CD8-positive, alpha-beta memory T cell (primary cell): Measurements from ENCODE around the gene SPIN1. TPM values are rescaled to one million over a fixed set of nuclear protein-coding genes. Genes with fewer than 3 reads are reported as not detected.

Experiments
- CTCF ChIA-PET: fragments of 350-600 bp; sonication (Branson Sonifier 250); formaldehyde crosslinking; loops from one replicate; lab custom pipeline; 2021; ENCODE audit warnings: antibody characterized with exemption; lab: Charles Lee
- POLR2A ChIA-PET: fragments of 350-600 bp; sonication (Branson Sonifier 250); formaldehyde crosslinking; loops from one replicate; lab custom pipeline; 2021; ENCODE audit warnings: antibody characterized with exemption; lab: Charles Lee
- DNase-seq, 5 donors: peaks; one replicate each; pipeline versions ENCODE4 v3.0.0 to v3.0.0-alpha.2; 2020 to 2022; ENCODE audit warnings: mixed read lengths in 1 of 5
- H3K27ac ChIP-seq: one replicate; pipeline ENCODE4 v1.7.0; 2013; ENCODE audit warnings: low read depth, mild to moderate bottlenecking, low read length, moderate library complexity
- H3K27me3 ChIP-seq: 2 replicates; pipeline ENCODE4 v1.7.0; 2013; ENCODE audit warnings: low read length, mild to moderate bottlenecking; ENCODE audit not compliant: insufficient read depth, poor library complexity, severe bottlenecking
- H3K36me3 ChIP-seq: 2 replicates; pipeline ENCODE4 v1.7.0; 2013; ENCODE audit warnings: mild to moderate bottlenecking, low read length, moderate library complexity; ENCODE audit not compliant: insufficient read depth
- H3K4me1 ChIP-seq: 2 replicates; pipeline ENCODE4 v1.7.0; 2013; ENCODE audit warnings: mild to moderate bottlenecking, low read length, moderate library complexity; ENCODE audit not compliant: insufficient read depth
- H3K4me3 ChIP-seq: 2 replicates; pipeline ENCODE4 v1.7.0; 2013; ENCODE audit warnings: mild to moderate bottlenecking, low read length
- H3K9me3 ChIP-seq: 2 replicates; pipeline ENCODE4 v1.7.0; 2013; ENCODE audit warnings: mild to moderate bottlenecking, low read length
- H3K27ac Mint-ChIP-seq, 8 donors: one replicate each; pipeline ENCODE4 v1.8.0; 2020 to 2021; ENCODE audit warnings: mixed read lengths in 8 of 8, mild to moderate bottlenecking in 6 of 8, inconsistent platforms in 3 of 8, moderate library complexity in 3 of 8
- H3K27me3 Mint-ChIP-seq, 2 donors: one replicate each; pipeline ENCODE4 v1.8.0; 2020 to 2021; ENCODE audit warnings: mixed read lengths in 2 of 2, mild to moderate bottlenecking in 1 of 2, moderate library complexity in 1 of 2
- H3K36me3 Mint-ChIP-seq, 3 donors: one replicate each; pipeline ENCODE4 v1.8.0; 2020 to 2021; ENCODE audit warnings: mixed read lengths in 3 of 3, inconsistent platforms in 1 of 3, mild to moderate bottlenecking in 1 of 3
- H3K4me1 Mint-ChIP-seq, 3 donors: one replicate each; pipeline ENCODE4 v1.8.0; 2020 to 2021; ENCODE audit warnings: mixed read lengths in 3 of 3, inconsistent platforms in 1 of 3, mild to moderate bottlenecking in 1 of 3
- H3K4me3 Mint-ChIP-seq, 7 donors: one replicate each; pipeline ENCODE4 v1.8.0; 2020 to 2021; ENCODE audit warnings: mixed read lengths in 7 of 7, mild to moderate bottlenecking in 6 of 7, moderate library complexity in 4 of 7, inconsistent platforms in 2 of 7
- H3K9me3 Mint-ChIP-seq, 5 donors: one replicate each; pipeline ENCODE4 v1.8.0; 2020 to 2022; ENCODE audit warnings: mixed read lengths in 5 of 5, mild to moderate bottlenecking in 3 of 5, moderate library complexity in 2 of 5, inconsistent platforms in 1 of 5
- polyA plus RNA-seq: library from polyadenylated mRNA; unstranded; fragments of 300-500 nt; fragmentation: Illumina TruSeq; gene quantifications from one replicate; pipeline ENCODE4 v1.2.3, GENCODE V29; 2021
- total RNA-seq, 2 experiments: library from RNA; stranded (reverse); gene quantifications; one replicate each; pipeline ENCODE4 v1.2.3, GENCODE V29; 2021

The SPIN1 gene
- total and polyA plus RNA-seq, 3 experiments from 2014 or later: 21.9 to 24.1 (median 22.9) TPM

GRCh38 chr9:88458716-88459465, 70.6 kb downstream of the SPIN1 start:
- H3K4me3 Mint-ChIP-seq: no peak overlapping the region
- Histone ChIP-seq H3K27ac (no peak overlapping the region), H3K9me3 (no peaks in the 10 kb centered on the region), H3K4me3 (no peak overlapping the region), H3K27me3 (no peaks in the 10 kb centered on the region), H3K4me1 (no peaks in the 10 kb centered on the region), H3K36me3 (no peaks in the 10 kb centered on the region)
- no peak for DNase-seq
- peaks cover 9 to 22% (median 17%) of the 10 kb centered on the region in 3 donors for H3K36me3 Mint-ChIP-seq
- H3K27me3 Mint-ChIP-seq: no peaks in the 10 kb centered on the region
- ChIA-PET POLR2A (no interaction called here), CTCF (no interaction called here)
- H3K4me1 Mint-ChIP-seq: peaks cover 2 to 10% (median 3%) of the 10 kb centered on the region in 3 donors
- H3K9me3 Mint-ChIP-seq: no peaks in the 10 kb centered on the region
- no peak overlapping the region for H3K27ac Mint-ChIP-seq

- ChIA-PET CTCF (no interaction called here), POLR2A (no interaction called here)
- Mint-ChIP-seq H3K27ac (peak overlapping the region in 3 of 8 donors; percentile 37 to 71 (median 63)), H3K36me3 (peaks cover 10 to 21% (median 20%) of the 10 kb centered on the region in 3 donors), H3K27me3 (no peaks in the 10 kb centered on the region), H3K4me1 (peaks cover 4 to 17% (median 8%) of the 10 kb centered on the region in 3 donors), H3K4me3 (no peak overlapping the region), H3K9me3 (no peaks in the 10 kb centered on the region)
- no peak overlapping the region for H3K27ac ChIP-seq
- H3K4me1 ChIP-seq: no peaks in the 10 kb centered on the region
- no peaks in the 10 kb centered on the region for H3K9me3 ChIP-seq
- no peak overlapping the region for H3K4me3 ChIP-seq
- no peaks in the 10 kb centered on the region for H3K36me3 ChIP-seq
- DNase-seq: no peak
- H3K27me3 ChIP-seq: no peaks in the 10 kb centered on the region
Measured at GRCh38 chr9:88460587-88461332, 72.5 kb downstream of the SPIN1 start.

- Histone ChIP-seq H3K4me1 (no peaks in the 10 kb centered on the region), H3K27ac (no peak overlapping the region), H3K9me3 (no peaks in the 10 kb centered on the region), H3K4me3 (no peak overlapping the region), H3K36me3 (no peaks in the 10 kb centered on the region), H3K27me3 (no peaks in the 10 kb centered on the region)
- H3K36me3 Mint-ChIP-seq: peaks cover 4 to 17% (median 14%) of the 10 kb centered on the region in 3 donors
- POLR2A ChIA-PET: no interaction called here
- no peaks in the 10 kb centered on the region for H3K27me3 Mint-ChIP-seq
- no peak overlapping the region for H3K4me3 Mint-ChIP-seq
- CTCF ChIA-PET: no interaction called here
- H3K27ac Mint-ChIP-seq: no peak overlapping the region
- no peaks in the 10 kb centered on the region for H3K9me3 Mint-ChIP-seq
- peaks cover 4 to 11% (median 8%) of the 10 kb centered on the region in 3 donors for H3K4me1 Mint-ChIP-seq
- DNase-seq: no peak
Measured at GRCh38 chr9:88462191-88462590, 73.9 kb downstream of the SPIN1 start.

GRCh38 chr9:88464851-88465250, 76.6 kb downstream of the SPIN1 start:
- CTCF ChIA-PET: interaction anchor here (1.1 kb wide), 1 partner anchor 22 kb away, joined by 3 read pairs; no protein-coding TSS in a partner anchor
- Mint-ChIP-seq H3K9me3 (no peaks in the 10 kb centered on the region), H3K27me3 (no peaks in the 10 kb centered on the region), H3K4me3 (no peak overlapping the region), H3K27ac (peak overlapping the region in 1 of 8 donors; percentile 3), H3K36me3 (peaks cover 21 to 37% (median 26%) of the 10 kb centered on the region in 3 donors), H3K4me1 (peaks cover 4 to 11% (median 8%) of the 10 kb centered on the region in 3 donors)
- POLR2A ChIA-PET: no interaction called here
- Histone ChIP-seq H3K9me3 (no peaks in the 10 kb centered on the region), H3K27ac (no peak overlapping the region), H3K27me3 (no peaks in the 10 kb centered on the region), H3K4me3 (no peak overlapping the region), H3K4me1 (no peaks in the 10 kb centered on the region), H3K36me3 (no peaks in the 10 kb centered on the region)
- no peak for DNase-seq

- H3K27me3 ChIP-seq: no peaks in the 10 kb centered on the region
- H3K27ac ChIP-seq: no peak overlapping the region
- ChIA-PET CTCF (no interaction called here), POLR2A (no interaction called here)
- H3K36me3 ChIP-seq: no peaks in the 10 kb centered on the region
- Mint-ChIP-seq H3K4me3 (no peak overlapping the region), H3K27ac (no peak overlapping the region), H3K27me3 (no peaks in the 10 kb centered on the region), H3K36me3 (peaks cover 27 to 53% (median 27%) of the 10 kb centered on the region in 3 donors), H3K9me3 (no peaks in the 10 kb centered on the region), H3K4me1 (peaks cover 2 to 7% (median 4%) of the 10 kb centered on the region in 3 donors)
- H3K4me3 ChIP-seq: no peak overlapping the region
- no peak for DNase-seq
- H3K4me1 ChIP-seq: no peaks in the 10 kb centered on the region
- no peaks in the 10 kb centered on the region for H3K9me3 ChIP-seq
Measured at GRCh38 chr9:88468226-88468625, 80.0 kb downstream of the SPIN1 start.

- H3K27ac ChIP-seq: no peak overlapping the region
- no peak for DNase-seq
- Mint-ChIP-seq H3K27ac (peak overlapping the region in 2 of 8 donors; percentile 17 to 30), H3K9me3 (no peaks in the 10 kb centered on the region), H3K4me1 (peaks cover 3 to 22% (median 20%) of the 10 kb centered on the region in 3 donors), H3K4me3 (no peak overlapping the region), H3K36me3 (peaks cover 0 to 34% (median 19%) of the 10 kb centered on the region in 3 donors), H3K27me3 (no peaks in the 10 kb centered on the region)
- H3K4me1 ChIP-seq: no peaks in the 10 kb centered on the region
- POLR2A ChIA-PET: no interaction called here
- no peaks in the 10 kb centered on the region for H3K9me3 ChIP-seq
- CTCF ChIA-PET: no interaction called here
- H3K36me3 ChIP-seq: no peaks in the 10 kb centered on the region
- no peaks in the 10 kb centered on the region for H3K27me3 ChIP-seq
- no peak overlapping the region for H3K4me3 ChIP-seq
Measured at GRCh38 chr9:88476491-88477271, 88.4 kb downstream of the SPIN1 start.

- H3K4me1 Mint-ChIP-seq: peaks cover 3 to 22% (median 20%) of the 10 kb centered on the region in 3 donors
Measured at GRCh38 chr9:88477300-88477751, 89.1 kb downstream of the SPIN1 start.

More at GRCh38 chr9:88477300-88477751, 89.1 kb downstream of the SPIN1 start:
- H3K4me3 Mint-ChIP-seq: no peak overlapping the region
- H3K9me3 Mint-ChIP-seq: no peaks in the 10 kb centered on the region
- Histone ChIP-seq H3K4me3 (no peak overlapping the region), H3K27me3 (no peaks in the 10 kb centered on the region), H3K4me1 (no peaks in the 10 kb centered on the region), H3K9me3 (no peaks in the 10 kb centered on the region), H3K27ac (no peak overlapping the region), H3K36me3 (no peaks in the 10 kb centered on the region)
- H3K36me3 Mint-ChIP-seq: peaks cover 0 to 33% (median 22%) of the 10 kb centered on the region in 3 donors
- ChIA-PET POLR2A (no interaction called here), CTCF (no interaction called here)
- no peaks in the 10 kb centered on the region for H3K27me3 Mint-ChIP-seq
- DNase-seq: no peak
- peak overlapping the region in 1 of 8 donors; percentile 32 for H3K27ac Mint-ChIP-seq
